ENCODE results near the gene CDH13. TPM values are rescaled to one million over a fixed set of nuclear protein-coding genes. Genes with fewer than 3 reads are reported as not detected.
A peak's percentile ranks its signal among the peaks of the same experiment; 100 is the strongest.

CDH13 gene
- total RNA-seq, 2 donors from 2014 or later: 4.1 to 7.1 TPM

GRCh38 chr16:83205896-83206295, 579.1 kb downstream of the CDH13 start:
- intact Hi-C loops (cut with DNase I, micrococcal nuclease): no loop called here
- DNase-seq (no peak), ATAC-seq (no peak)

- DNase-seq (no peak), ATAC-seq (no peak)
- intact Hi-C loops (cut with DNase I, micrococcal nuclease): no loop called here
These were observed 579.7 kb downstream of the CDH13 start for GRCh38 chr16:83206426-83206825.

GRCh38 chr16:83211711-83212110, 584.9 kb downstream of the CDH13 start:
- no peak for DNase-seq
- intact Hi-C loops (cut with DNase I, micrococcal nuclease): no loop called here
- ATAC-seq: no peak

GRCh38 chr16:83212301-83212841, 585.6 kb downstream of the CDH13 start:
- ATAC-seq (no peak), DNase-seq (no peak)
- intact Hi-C loops (cut with DNase I, micrococcal nuclease): no loop called here

- ATAC-seq: no peak
- DNase-seq: no peak
- intact Hi-C loops (cut with DNase I, micrococcal nuclease): no loop called here
These were observed 587.9 kb downstream of the CDH13 start for GRCh38 chr16:83214671-83215070.

GRCh38 chr16:83215406-83216001, 588.7 kb downstream of the CDH13 start:
- ATAC-seq (peak; percentile 61), DNase-seq (peak in 1 of 2 donors; percentile 49)
- intact Hi-C loops (cut with DNase I, micrococcal nuclease): no loop called here

GRCh38 chr16:83219285-83219684, 592.5 kb downstream of the CDH13 start:
- ATAC-seq (no peak), DNase-seq (no peak)
- intact Hi-C loops (cut with DNase I, micrococcal nuclease): no loop called here

GRCh38 chr16:83220066-83220465, 593.3 kb downstream of the CDH13 start:
- DNase-seq: no peak
- intact Hi-C loops (cut with DNase I, micrococcal nuclease): no loop called here
- no peak for ATAC-seq

GRCh38 chr16:83224642-83225041, 597.9 kb downstream of the CDH13 start:
- no peak for ATAC-seq
- DNase-seq: no peak
- intact Hi-C loops (cut with DNase I, micrococcal nuclease): no loop called here

GRCh38 chr16:83227336-83227735, 600.6 kb downstream of the CDH13 start:
- ATAC-seq (no peak), DNase-seq (no peak)
- intact Hi-C loops (cut with DNase I, micrococcal nuclease): no loop called here

- no peak for ATAC-seq
- intact Hi-C loops (cut with DNase I, micrococcal nuclease): no loop called here
- no peak for DNase-seq
These were observed 605.0 kb downstream of the CDH13 start for GRCh38 chr16:83231729-83232128.

- DNase-seq (no peak), ATAC-seq (no peak)
- intact Hi-C loops (cut with DNase I, micrococcal nuclease): no loop called here
These were observed 606.4 kb downstream of the CDH13 start for GRCh38 chr16:83233153-83233552.

GRCh38 chr16:83238949-83239691, 612.4 kb downstream of the CDH13 start:
- no peak for ATAC-seq
- DNase-seq: no peak
- intact Hi-C loops (cut with DNase I, micrococcal nuclease): no loop called here

GRCh38 chr16:83244057-83244456, 617.3 kb downstream of the CDH13 start:
- no peak for DNase-seq
- intact Hi-C loops (cut with DNase I, micrococcal nuclease): no loop called here
- no peak for ATAC-seq

GRCh38 chr16:83245061-83245460, 618.3 kb downstream of the CDH13 start:
- ATAC-seq (no peak), DNase-seq (no peak)
- intact Hi-C loops (cut with DNase I, micrococcal nuclease): no loop called here

GRCh38 chr16:83247767-83248372, 621.1 kb downstream of the CDH13 start:
- DNase-seq: no peak
- intact Hi-C loops (cut with DNase I, micrococcal nuclease): no loop called here
- no peak for ATAC-seq

- DNase-seq: no peak
- no peak for ATAC-seq
- intact Hi-C loops (cut with DNase I, micrococcal nuclease): no loop called here
These were observed 622.1 kb downstream of the CDH13 start for GRCh38 chr16:83248735-83249463.

GRCh38 chr16:83253521-83253920, 626.8 kb downstream of the CDH13 start:
- no peak for ATAC-seq
- DNase-seq: no peak
- intact Hi-C loops (cut with DNase I, micrococcal nuclease): no loop called here

- no peak for ATAC-seq
- intact Hi-C loops (cut with DNase I, micrococcal nuclease): no loop called here
- no peak for DNase-seq
These were observed 631.7 kb downstream of the CDH13 start for GRCh38 chr16:83258366-83258928.
